Astrocyte (in vitro differentiated cells and primary cell): ENCODE measurements around the gene AMMECR1. TPM values are rescaled to one million over a fixed set of nuclear protein-coding genes. Genes with fewer than 3 reads are reported as not detected.

ENCODE experiments used
- DNase-seq: peaks from one replicate; pipeline ENCODE4 v3.0.0-alpha.2; 2010; ENCODE audit warnings: low read depth
- FAIRE-seq: peaks from 2 replicates; lab custom pipeline; 2011; peaks lifted over from hg19 to GRCh38; lab: Jason Lieb, UNC
- H2AFZ ChIP-seq: 2 replicates; pipeline ENCODE4 v1.6.0; 2012; ENCODE audit warnings: low read depth, low read length, inconsistent platforms
- H3K27ac ChIP-seq: 2 replicates; pipeline ENCODE4 v1.5.1; 2011; ENCODE audit warnings: low read depth, low read length, inconsistent platforms
- H3K27me3 ChIP-seq: 2 replicates; pipeline ENCODE4 v1.6.0; 2011; ENCODE audit warnings: low read length, inconsistent platforms; ENCODE audit not compliant: insufficient read depth
- H3K36me3 ChIP-seq: 2 replicates; pipeline ENCODE4 v1.5.1; 2011; ENCODE audit warnings: low read length, inconsistent platforms; ENCODE audit not compliant: insufficient read depth
- H3K4me1 ChIP-seq: 2 replicates; pipeline ENCODE4 v1.5.1; 2011; ENCODE audit warnings: low read length, inconsistent platforms; ENCODE audit not compliant: insufficient read depth
- H3K4me2 ChIP-seq: 2 replicates; pipeline ENCODE4 v1.6.0; 2012; ENCODE audit warnings: low read length, inconsistent platforms
- H3K4me3 ChIP-seq: 2 replicates; pipeline ENCODE4 v1.5.1; 2011; ENCODE audit warnings: low read depth, mild to moderate bottlenecking, low read length, inconsistent platforms; ENCODE audit not compliant: insufficient read depth
- H3K79me2 ChIP-seq: 2 replicates; pipeline ENCODE4 v1.6.0; 2012; ENCODE audit warnings: mild to moderate bottlenecking, low read length, inconsistent platforms; ENCODE audit not compliant: insufficient read depth
- H3K9ac ChIP-seq: 2 replicates; pipeline ENCODE4 v1.6.0; 2012; ENCODE audit warnings: mild to moderate bottlenecking, low read length, inconsistent platforms
- H3K9me3 ChIP-seq: 2 replicates; pipeline ENCODE4 v1.5.1; 2012; ENCODE audit warnings: low read depth, mild to moderate bottlenecking, low read length, inconsistent platforms; ENCODE audit not compliant: insufficient read depth
- H4K20me1 ChIP-seq: 2 replicates; pipeline ENCODE4 v1.6.0; 2012; ENCODE audit warnings: low read length, inconsistent platforms; ENCODE audit not compliant: insufficient read depth
- H3K27ac Mint-ChIP-seq: one replicate; pipeline ENCODE4 v1.8.0; 2021; ENCODE audit warnings: mild to moderate bottlenecking, mixed read lengths; ENCODE audit not compliant: unreplicated experiment
- H3K27me3 Mint-ChIP-seq: one replicate; pipeline ENCODE4 v1.8.0; 2021; ENCODE audit warnings: low read depth, mixed read lengths; ENCODE audit not compliant: unreplicated experiment
- H3K36me3 Mint-ChIP-seq: one replicate; pipeline ENCODE4 v1.8.0; 2021; ENCODE audit warnings: low read depth, mixed read lengths; ENCODE audit not compliant: unreplicated experiment
- H3K4me1 Mint-ChIP-seq: one replicate; pipeline ENCODE4 v1.8.0; 2021; ENCODE audit warnings: low read depth, mixed read lengths; ENCODE audit not compliant: unreplicated experiment
- H3K4me3 Mint-ChIP-seq: one replicate; pipeline ENCODE4 v1.8.0; 2021; ENCODE audit warnings: mild to moderate bottlenecking, moderate library complexity, mixed read lengths; ENCODE audit not compliant: unreplicated experiment
- H3K9me3 Mint-ChIP-seq: one replicate; pipeline ENCODE4 v1.8.0; 2021; ENCODE audit warnings: mild to moderate bottlenecking, mixed read lengths; ENCODE audit not compliant: unreplicated experiment
- CTCF ChIP-seq: IDR thresholded peaks from 2 replicates; pipeline ENCODE4 v1.5.1; 2011; ENCODE audit warnings: low read depth, mild to moderate bottlenecking, inconsistent platforms, low read length, moderate library complexity; ENCODE audit not compliant: insufficient read depth
- EZH2 ChIP-seq: IDR thresholded peaks from 2 replicates; pipeline ENCODE4 v1.6.1; 2012; ENCODE audit warnings: mild to moderate bottlenecking, low read length, inconsistent platforms; ENCODE audit not compliant: insufficient read depth
- total RNA-seq: library from RNA; stranded (reverse); gene quantifications from 2 replicates; pipeline ENCODE4 v1.2.1, GENCODE V29; 2021

The AMMECR1 gene
- total RNA-seq, 1 donor from 2014 or later = 16.0 TPM

GRCh38 chrX:110317061-110317819 lies 645 bp downstream of the AMMECR1 start:
- Mint-ChIP-seq H3K9me3 (no peaks in the 10 kb centered on the region), H3K27me3 (no peaks in the 10 kb centered on the region), H3K36me3 (no peaks in the 10 kb centered on the region), H3K4me1 (peaks cover 6% of the 10 kb centered on the region), H3K27ac (peak overlapping the region; percentile 89), H3K4me3 (peak overlapping the region; percentile 95)
- H3K79me2 ChIP-seq = peaks cover 54% of the 10 kb centered on the region
- no peaks in the 10 kb centered on the region for H3K27me3 ChIP-seq
- peak overlapping the region; percentile 56 for H2AFZ ChIP-seq
- H3K4me1 ChIP-seq = no peaks in the 10 kb centered on the region
- H3K4me2 ChIP-seq = peak overlapping the region; percentile 88
- DNase-seq = no peak
- H3K4me3 ChIP-seq = peak overlapping the region; percentile 72
- no peaks in the 10 kb centered on the region for H3K9me3 ChIP-seq
- TF ChIP-seq CTCF (no peak), EZH2 (no peak)
- H3K9ac ChIP-seq = peak overlapping the region; percentile 97
- peak overlapping the region; percentile 85 for H3K27ac ChIP-seq
- no peaks in the 10 kb centered on the region for H3K36me3 ChIP-seq
- peaks cover 40% of the 10 kb centered on the region for H4K20me1 ChIP-seq
- FAIRE-seq = no peak

GRCh38 chrX:110316351-110317060 lies 1.4 kb downstream of the AMMECR1 start:
- Histone ChIP-seq H3K4me2 (peak overlapping the region; percentile 88), H3K27me3 (no peaks in the 10 kb centered on the region), H3K9ac (peak overlapping the region; percentile 97), H3K9me3 (no peaks in the 10 kb centered on the region), H3K27ac (peak overlapping the region; percentile 85), H4K20me1 (peaks cover 47% of the 10 kb centered on the region), H3K36me3 (no peaks in the 10 kb centered on the region), H2AFZ (no peak overlapping the region), H3K79me2 (peaks cover 62% of the 10 kb centered on the region), H3K4me3 (peak overlapping the region; percentile 72), H3K4me1 (no peaks in the 10 kb centered on the region)
- Mint-ChIP-seq H3K4me1 (peaks cover 10% of the 10 kb centered on the region), H3K4me3 (peak overlapping the region; percentile 95), H3K27ac (peak overlapping the region; percentile 89), H3K36me3 (no peaks in the 10 kb centered on the region), H3K9me3 (no peaks in the 10 kb centered on the region), H3K27me3 (no peaks in the 10 kb centered on the region)
- TF ChIP-seq EZH2 = no peak
- no peak for TF ChIP-seq CTCF
- FAIRE-seq (no peak), DNase-seq (no peak)

GRCh38 chrX:110315551-110315950 lies 2.3 kb downstream of the AMMECR1 start:
- H3K4me3 Mint-ChIP-seq = peak overlapping the region; percentile 95
- Histone ChIP-seq H3K36me3 (no peaks in the 10 kb centered on the region), H3K4me2 (peak overlapping the region; percentile 88), H3K4me1 (no peaks in the 10 kb centered on the region), H3K9ac (peak overlapping the region; percentile 10), H3K27me3 (no peaks in the 10 kb centered on the region), H3K9me3 (no peaks in the 10 kb centered on the region), H3K4me3 (peak overlapping the region; percentile 72), H3K79me2 (peaks cover 71% of the 10 kb centered on the region), H2AFZ (no peak overlapping the region), H3K27ac (no peak overlapping the region), H4K20me1 (peaks cover 53% of the 10 kb centered on the region)
- H3K27ac Mint-ChIP-seq = no peak overlapping the region
- TF ChIP-seq CTCF = no peak
- TF ChIP-seq EZH2 = no peak
- FAIRE-seq (no peak), DNase-seq (peak; percentile 20)
- no peaks in the 10 kb centered on the region for H3K36me3 Mint-ChIP-seq
- no peaks in the 10 kb centered on the region for H3K27me3 Mint-ChIP-seq
- peaks cover 15% of the 10 kb centered on the region for H3K4me1 Mint-ChIP-seq
- H3K9me3 Mint-ChIP-seq = no peaks in the 10 kb centered on the region
